ENCODE data around the gene INF2. TPM values are rescaled to one million over a fixed set of nuclear protein-coding genes. Genes with fewer than 3 reads are reported as not detected.
A peak's percentile ranks its signal among the peaks of the same experiment; 100 is the strongest.

Gene INF2
- total and polyA plus RNA-seq, 9 of the 15 experiments (the other 6 are each of a cell fraction or from before 2014, with no cell fraction given): 0.56 to 31.3 (median 7.8) TPM

- no peak for ATAC-seq
- Histone ChIP-seq H3K4me3 (no peak overlapping the region), H3K4me2 (ENCODE audit: insufficient read depth, low read length) (no peak overlapping the region), H3K4me1 (replicated peaks in 1 of 2; ENCODE audit: control insufficient read depth in 2 of 2, insufficient read depth in 2 of 2, low read length in 2 of 2) (peaks cover 7 to 63% of the 10 kb centered on the region in 2 experiments; a peak in 3 of 5 replicates), H3K27ac (ENCODE audit: extremely low read depth, low read depth, low read length) (no peak overlapping the region), H2AFZ (ENCODE audit: low read depth, low read length) (no peak overlapping the region), H3K27me3 (ENCODE audit: control insufficient read depth in 2 of 2, insufficient read depth in 2 of 2, low read length in 2 of 2) (no peaks in the 10 kb centered on the region), H3K36me3 (ENCODE audit: control insufficient read depth, insufficient read depth, low read length) (no peaks in the 10 kb centered on the region), H3K79me2 (ENCODE audit: control insufficient read depth, insufficient read depth, low read length) (peaks cover 13% of the 10 kb centered on the region), H3K9me1 (ENCODE audit: control insufficient read depth, insufficient read depth, low read length) (no peaks in the 10 kb centered on the region), H3K9me3 (replicated peaks; ENCODE audit: control insufficient read depth, insufficient read depth, low read depth, low read length) (no peaks in the 10 kb centered on the region), H4K20me1 (replicated peaks; ENCODE audit: control insufficient read depth, insufficient read depth, low read length) (peaks cover 3% of the 10 kb centered on the region; the same call in 1 of the 2 replicates), H3K9ac (ENCODE audit: insufficient read depth in 1 of 2, low read depth in 2 of 2, low read length in 2 of 2) (peak overlapping the region in 1 of 2 experiments; percentile 14; a peak in 1 of 4 replicates)
- DNase-seq (ENCODE audit: extremely low read depth in 1 of 4, low spot score in 3 of 4): no peak
- CTCF ChIA-PET (ENCODE audit: low intra/inter-chr PET ratio): interaction anchor here (1.1 kb wide), 1 partner anchor 73 kb away, joined by 3 read pairs; no protein-coding TSS in a partner anchor
- WGBS (ENCODE audit: insufficient coverage, low coverage, missing lambda C conversion rate): 72% methylated on average over 12 of the region's 18 CpGs
- no TSS peak for BruUV-seq (replicated peaks)
- intact Hi-C loops (cut with micrococcal nuclease): no loop called here
- in situ Hi-C loops (cut with MboI): no loop called here
- POLR2A ChIA-PET: interaction anchor here (0.6 to 1.1 kb wide), 3 partner anchors 13 to 170 kb away, joined by 3 read pairs; no protein-coding TSS in a partner anchor
- no peak for TF ChIP-seq IRF2 (CRISPR knock-in tag; IDR thresholded peaks at IDR 0.05)
- no peak for TF ChIP-seq ZNF740 (CRISPR knock-in tag; IDR thresholded peaks at IDR 0.05)
- no peak for TF ChIP-seq ZNF740 (tag; IDR thresholded peaks at IDR 0.05)
- no peak for TF ChIP-seq RBM15 (IDR thresholded peaks at IDR 0.05; ENCODE audit: insufficient read depth, low read length)
- no peak for TF ChIP-seq ELF2 (CRISPR knock-in tag; IDR thresholded peaks at IDR 0.05)
- TF ChIP-seq GTF2F1 (IDR thresholded peaks at IDR 0.05; ENCODE audit: low read depth, low read length): no peak
- no peak for TF ChIP-seq ZNF212 (CRISPR knock-in tag; IDR thresholded peaks at IDR 0.05)
- no peak for TF ChIP-seq ZNF146 (CRISPR knock-in tag; IDR thresholded peaks at IDR 0.05; ENCODE audit: unreplicated experiment)
- FAIRE-seq: no peak
These were observed 32.4 kb downstream of the INF2 start for GRCh38 chr14:104721505-104722431.

Measured in K562 (cell line).